Tibial nerve (tissue), 4 donors: Measurements from ENCODE around the gene DDX19B.

Experiments
- EP300 ChIP-seq, 2 donors: sonication (generic); formaldehyde crosslinking; IDR thresholded peaks; one replicate each; pipeline ENCODE4 v1.6.1; 2017; ENCODE audit warnings: antibody characterized with exemption in 2 of 2, mild to moderate bottlenecking in 1 of 2
- TF ChIP-seq, protein P1 (sequence below), 5 experiments: fragments of 200-600 bp in 3 of 5; fragments of 450-650 bp in 2 of 5; sonication (generic) in 3 of 5; IDR thresholded peaks; one replicate each; pipeline ENCODE4 v1.5.1; 2016 to 2019; ENCODE audit warnings: antibody characterized with exemption in 5 of 5, mild to moderate bottlenecking in 3 of 5, moderate library complexity in 2 of 5

DNA sequence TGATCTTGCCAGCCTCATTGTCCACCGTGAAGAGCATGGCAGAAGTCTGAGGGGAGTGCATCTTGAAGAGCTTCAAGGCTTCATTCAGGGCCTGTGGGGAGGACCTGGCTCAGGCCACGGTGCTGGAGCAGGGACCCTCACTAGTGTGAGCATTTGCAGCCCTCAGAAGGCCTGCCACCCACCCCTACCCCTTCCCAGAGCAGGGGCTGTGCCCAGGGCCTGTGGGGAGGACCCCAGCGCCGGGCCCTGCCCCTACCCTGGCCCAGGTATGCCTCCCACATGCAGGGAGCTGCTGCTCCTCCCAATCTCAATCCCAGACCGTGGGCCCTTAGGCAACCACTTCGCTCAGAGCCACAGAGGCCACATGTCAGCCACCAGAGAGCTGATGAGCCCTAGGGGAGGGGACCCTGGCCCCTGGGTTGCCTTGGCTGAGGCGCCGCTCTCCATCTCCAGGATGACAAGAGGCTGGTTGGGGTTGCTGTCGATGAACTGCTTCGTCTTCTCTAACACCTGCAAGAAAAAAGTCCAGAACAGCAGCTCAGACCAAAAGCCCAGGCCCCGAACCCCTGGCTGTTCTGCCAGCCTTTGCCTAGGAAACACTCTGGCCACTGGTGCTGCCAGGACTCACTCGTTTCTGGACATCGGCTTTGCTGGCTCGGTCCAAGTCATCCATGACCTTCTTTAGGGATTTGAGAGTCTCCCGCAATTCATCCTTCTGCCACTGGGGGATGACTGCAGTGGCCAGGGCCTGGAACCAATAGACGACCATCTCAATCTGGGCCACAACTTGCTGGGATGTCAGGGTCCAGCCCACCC is 45.5 kb upstream of the DDX19B start:
- TF ChIP-seq, protein P1, sequence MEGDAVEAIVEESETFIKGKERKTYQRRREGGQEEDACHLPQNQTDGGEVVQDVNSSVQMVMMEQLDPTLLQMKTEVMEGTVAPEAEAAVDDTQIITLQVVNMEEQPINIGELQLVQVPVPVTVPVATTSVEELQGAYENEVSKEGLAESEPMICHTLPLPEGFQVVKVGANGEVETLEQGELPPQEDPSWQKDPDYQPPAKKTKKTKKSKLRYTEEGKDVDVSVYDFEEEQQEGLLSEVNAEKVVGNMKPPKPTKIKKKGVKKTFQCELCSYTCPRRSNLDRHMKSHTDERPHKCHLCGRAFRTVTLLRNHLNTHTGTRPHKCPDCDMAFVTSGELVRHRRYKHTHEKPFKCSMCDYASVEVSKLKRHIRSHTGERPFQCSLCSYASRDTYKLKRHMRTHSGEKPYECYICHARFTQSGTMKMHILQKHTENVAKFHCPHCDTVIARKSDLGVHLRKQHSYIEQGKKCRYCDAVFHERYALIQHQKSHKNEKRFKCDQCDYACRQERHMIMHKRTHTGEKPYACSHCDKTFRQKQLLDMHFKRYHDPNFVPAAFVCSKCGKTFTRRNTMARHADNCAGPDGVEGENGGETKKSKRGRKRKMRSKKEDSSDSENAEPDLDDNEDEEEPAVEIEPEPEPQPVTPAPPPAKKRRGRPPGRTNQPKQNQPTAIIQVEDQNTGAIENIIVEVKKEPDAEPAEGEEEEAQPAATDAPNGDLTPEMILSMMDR (IDR thresholded peaks at IDR 0.05) = peak in 4 of 5 experiments; percentile 20 to 30 (median 24)
- no peak for TF ChIP-seq EP300 (IDR thresholded peaks at IDR 0.05)
